Neural cell (in vitro differentiated cells): ENCODE data around the gene IGLL5.

Experiments used
- EP300 ChIP-seq: fragments of 450-650 bp; conservative IDR thresholded peaks from 2 replicates; pipeline ENCODE4 v1.6.1; 2014; ENCODE audit warnings: antibody characterized with exemption, mild to moderate bottlenecking, moderate library complexity; ENCODE audit not compliant: poor library complexity, severe bottlenecking
- EZH2 ChIP-seq: fragments of 200-600, 300-800 bp; shearing (Covaris generic), sonication (generic); IDR thresholded peaks from 2 replicates; pipeline ENCODE4 v1.6.1; 2014; ENCODE audit warnings: antibody characterized with exemption, low read length, borderline replicate concordance, mild to moderate bottlenecking; ENCODE audit not compliant: insufficient read depth, poor library complexity, severe bottlenecking
- RAD21 ChIP-seq: fragments of 450-650 bp; conservative IDR thresholded peaks from 2 replicates; pipeline ENCODE4 v1.6.1; 2014; ENCODE audit warnings: antibody characterized with exemption, mild to moderate bottlenecking, moderate library complexity
- TF ChIP-seq, protein P1 (sequence below): fragments of 450-650 bp; IDR thresholded peaks from 2 replicates; pipeline ENCODE4 v1.5.1; 2014; ENCODE audit warnings: antibody characterized with exemption, mild to moderate bottlenecking, moderate library complexity; ENCODE audit not compliant: poor library complexity, severe bottlenecking
- TF ChIP-seq, protein P2 (sequence below): IDR thresholded peaks from 2 replicates; pipeline ENCODE4 v1.6.1; 2012; ENCODE audit warnings: borderline replicate concordance

DNA sequence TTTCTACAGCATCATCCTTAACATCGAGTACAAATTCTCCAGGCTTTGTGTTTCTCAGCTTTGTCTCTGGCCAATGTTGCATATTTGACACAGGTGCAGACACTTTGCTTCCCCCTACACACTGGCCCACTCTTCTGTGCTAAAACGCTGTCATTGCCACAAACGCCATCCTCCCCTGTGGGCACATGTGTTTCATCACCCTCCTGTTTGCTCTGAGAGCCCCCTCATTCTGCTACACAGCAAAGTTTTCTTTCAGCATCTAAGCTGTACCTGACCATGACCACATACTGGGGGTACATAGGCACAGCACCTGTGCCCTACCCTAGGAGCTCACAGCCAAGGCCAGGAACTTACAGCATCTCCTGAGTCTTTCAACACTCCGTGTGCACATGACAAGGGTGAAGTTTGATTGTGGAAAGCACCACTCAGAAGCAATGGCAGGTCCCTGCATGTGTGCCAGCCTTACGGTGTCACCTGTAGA is 7.9 kb upstream of the IGLL5 start:
- TF ChIP-seq, protein P1, sequence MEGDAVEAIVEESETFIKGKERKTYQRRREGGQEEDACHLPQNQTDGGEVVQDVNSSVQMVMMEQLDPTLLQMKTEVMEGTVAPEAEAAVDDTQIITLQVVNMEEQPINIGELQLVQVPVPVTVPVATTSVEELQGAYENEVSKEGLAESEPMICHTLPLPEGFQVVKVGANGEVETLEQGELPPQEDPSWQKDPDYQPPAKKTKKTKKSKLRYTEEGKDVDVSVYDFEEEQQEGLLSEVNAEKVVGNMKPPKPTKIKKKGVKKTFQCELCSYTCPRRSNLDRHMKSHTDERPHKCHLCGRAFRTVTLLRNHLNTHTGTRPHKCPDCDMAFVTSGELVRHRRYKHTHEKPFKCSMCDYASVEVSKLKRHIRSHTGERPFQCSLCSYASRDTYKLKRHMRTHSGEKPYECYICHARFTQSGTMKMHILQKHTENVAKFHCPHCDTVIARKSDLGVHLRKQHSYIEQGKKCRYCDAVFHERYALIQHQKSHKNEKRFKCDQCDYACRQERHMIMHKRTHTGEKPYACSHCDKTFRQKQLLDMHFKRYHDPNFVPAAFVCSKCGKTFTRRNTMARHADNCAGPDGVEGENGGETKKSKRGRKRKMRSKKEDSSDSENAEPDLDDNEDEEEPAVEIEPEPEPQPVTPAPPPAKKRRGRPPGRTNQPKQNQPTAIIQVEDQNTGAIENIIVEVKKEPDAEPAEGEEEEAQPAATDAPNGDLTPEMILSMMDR, result no peak
- TF ChIP-seq RAD21, result no peak
- TF ChIP-seq EZH2, result no peak
- TF ChIP-seq EP300, result no peak
- TF ChIP-seq, protein P2, sequence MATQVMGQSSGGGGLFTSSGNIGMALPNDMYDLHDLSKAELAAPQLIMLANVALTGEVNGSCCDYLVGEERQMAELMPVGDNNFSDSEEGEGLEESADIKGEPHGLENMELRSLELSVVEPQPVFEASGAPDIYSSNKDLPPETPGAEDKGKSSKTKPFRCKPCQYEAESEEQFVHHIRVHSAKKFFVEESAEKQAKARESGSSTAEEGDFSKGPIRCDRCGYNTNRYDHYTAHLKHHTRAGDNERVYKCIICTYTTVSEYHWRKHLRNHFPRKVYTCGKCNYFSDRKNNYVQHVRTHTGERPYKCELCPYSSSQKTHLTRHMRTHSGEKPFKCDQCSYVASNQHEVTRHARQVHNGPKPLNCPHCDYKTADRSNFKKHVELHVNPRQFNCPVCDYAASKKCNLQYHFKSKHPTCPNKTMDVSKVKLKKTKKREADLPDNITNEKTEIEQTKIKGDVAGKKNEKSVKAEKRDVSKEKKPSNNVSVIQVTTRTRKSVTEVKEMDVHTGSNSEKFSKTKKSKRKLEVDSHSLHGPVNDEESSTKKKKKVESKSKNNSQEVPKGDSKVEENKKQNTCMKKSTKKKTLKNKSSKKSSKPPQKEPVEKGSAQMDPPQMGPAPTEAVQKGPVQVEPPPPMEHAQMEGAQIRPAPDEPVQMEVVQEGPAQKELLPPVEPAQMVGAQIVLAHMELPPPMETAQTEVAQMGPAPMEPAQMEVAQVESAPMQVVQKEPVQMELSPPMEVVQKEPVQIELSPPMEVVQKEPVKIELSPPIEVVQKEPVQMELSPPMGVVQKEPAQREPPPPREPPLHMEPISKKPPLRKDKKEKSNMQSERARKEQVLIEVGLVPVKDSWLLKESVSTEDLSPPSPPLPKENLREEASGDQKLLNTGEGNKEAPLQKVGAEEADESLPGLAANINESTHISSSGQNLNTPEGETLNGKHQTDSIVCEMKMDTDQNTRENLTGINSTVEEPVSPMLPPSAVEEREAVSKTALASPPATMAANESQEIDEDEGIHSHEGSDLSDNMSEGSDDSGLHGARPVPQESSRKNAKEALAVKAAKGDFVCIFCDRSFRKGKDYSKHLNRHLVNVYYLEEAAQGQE, result no peak
